Lower lobe of right lung (tissue), 2 donors: ENCODE results near the gene TLR5. TPM values are rescaled to one million over a fixed set of nuclear protein-coding genes. Genes with fewer than 3 reads are reported as not detected.

Source experiments
- ATAC-seq, 2 donors: fragments of 200-7000 bp; cut with Tn5 transposase; one replicate each; pipeline ENCODE4 v1.9.1; 2020 to 2022; ENCODE audit warnings: mild to moderate bottlenecking in 2 of 2, moderate library complexity in 2 of 2
- DNase-seq: peaks from one replicate; pipeline ENCODE4 v3.0.0-alpha.2; 2020
- H3K27ac ChIP-seq: fragments of 200-600 bp; one replicate; pipeline ENCODE4 v1.8.0; 2022
- H3K27me3 ChIP-seq: fragments of 200-600 bp; one replicate; pipeline ENCODE4 v1.8.0; 2022; ENCODE audit warnings: low read depth
- H3K36me3 ChIP-seq: fragments of 200-600 bp; one replicate; pipeline ENCODE4 v1.8.0; 2022; ENCODE audit warnings: mild to moderate bottlenecking
- H3K4me1 ChIP-seq: fragments of 200-600 bp; one replicate; pipeline ENCODE4 v1.8.0; 2022
- H3K4me3 ChIP-seq: fragments of 200-600 bp; one replicate; pipeline ENCODE4 v1.8.0; 2022; ENCODE audit warnings: mild to moderate bottlenecking
- H3K9me3 ChIP-seq: fragments of 200-600 bp; one replicate; pipeline ENCODE4 v1.8.0; 2022
- intact Hi-C: fragments of 100-400 bp; cut with DNase I; formaldehyde crosslinking; loops from one replicate; pipeline ENCODE4 v1.11.0; 2022
- total RNA-seq: library from RNA; stranded (reverse); fragmentation: NEBNext Ultra II Directional; extraction: Animal tissue kit (Norgen Biotek cat#: 25700); gene quantifications from one replicate; pipeline ENCODE4 v1.2.1, GENCODE V29; 2021
- TF ChIP-seq, protein P1 (sequence below): fragments of 200-600 bp; IDR thresholded peaks from one replicate; pipeline ENCODE4 v1.8.0; 2022; ENCODE audit warnings: antibody characterized with exemption, mild to moderate bottlenecking
- donor health status: DM: no; HTN: yes; CAD: no; lungs with severe emphysema.

Gene TLR5
- total RNA-seq, 1 donor from 2014 or later: 26.6 TPM

DNA sequence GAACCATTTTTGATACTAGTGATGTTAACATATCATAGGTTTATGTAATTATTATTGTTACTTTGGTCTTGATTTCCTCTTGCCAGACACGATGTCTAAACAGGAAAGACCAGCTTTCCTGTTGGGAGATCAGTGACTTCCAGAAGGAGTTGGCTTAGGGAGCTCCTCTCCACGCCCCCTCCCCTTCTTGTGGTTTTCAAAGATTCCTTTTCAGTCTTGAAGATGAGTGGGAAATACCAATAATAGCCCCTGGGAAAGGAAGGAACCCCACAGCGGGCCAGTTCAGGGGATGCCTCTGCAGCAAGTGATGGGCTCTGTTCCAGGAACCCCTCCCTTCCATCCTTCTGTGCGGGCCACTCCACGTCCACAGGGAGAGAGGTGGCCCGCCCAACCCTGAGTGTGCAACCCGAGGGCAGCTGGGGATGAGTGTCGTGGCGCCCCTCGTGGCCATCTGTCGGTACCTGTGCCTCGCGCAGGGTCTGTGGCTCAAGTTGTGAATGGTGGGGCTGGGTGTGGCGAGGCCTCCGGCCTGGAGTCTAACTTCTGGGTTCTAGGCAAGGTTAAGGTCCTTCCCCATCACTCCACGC lies 65.7 kb downstream of the TLR5 start:
- H3K27me3 ChIP-seq: no peaks in the 10 kb centered on the region
- ATAC-seq (no peak), DNase-seq (no peak)
- no peak overlapping the region for H3K4me3 ChIP-seq
- intact Hi-C loops: no loop called here
- no peaks in the 10 kb centered on the region for H3K36me3 ChIP-seq
- H3K27ac ChIP-seq: peak overlapping the region; percentile 69
- no peaks in the 10 kb centered on the region for H3K9me3 ChIP-seq
- H3K4me1 ChIP-seq: peaks cover 37% of the 10 kb centered on the region
- TF ChIP-seq, protein P1, sequence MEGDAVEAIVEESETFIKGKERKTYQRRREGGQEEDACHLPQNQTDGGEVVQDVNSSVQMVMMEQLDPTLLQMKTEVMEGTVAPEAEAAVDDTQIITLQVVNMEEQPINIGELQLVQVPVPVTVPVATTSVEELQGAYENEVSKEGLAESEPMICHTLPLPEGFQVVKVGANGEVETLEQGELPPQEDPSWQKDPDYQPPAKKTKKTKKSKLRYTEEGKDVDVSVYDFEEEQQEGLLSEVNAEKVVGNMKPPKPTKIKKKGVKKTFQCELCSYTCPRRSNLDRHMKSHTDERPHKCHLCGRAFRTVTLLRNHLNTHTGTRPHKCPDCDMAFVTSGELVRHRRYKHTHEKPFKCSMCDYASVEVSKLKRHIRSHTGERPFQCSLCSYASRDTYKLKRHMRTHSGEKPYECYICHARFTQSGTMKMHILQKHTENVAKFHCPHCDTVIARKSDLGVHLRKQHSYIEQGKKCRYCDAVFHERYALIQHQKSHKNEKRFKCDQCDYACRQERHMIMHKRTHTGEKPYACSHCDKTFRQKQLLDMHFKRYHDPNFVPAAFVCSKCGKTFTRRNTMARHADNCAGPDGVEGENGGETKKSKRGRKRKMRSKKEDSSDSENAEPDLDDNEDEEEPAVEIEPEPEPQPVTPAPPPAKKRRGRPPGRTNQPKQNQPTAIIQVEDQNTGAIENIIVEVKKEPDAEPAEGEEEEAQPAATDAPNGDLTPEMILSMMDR: peak; percentile 54

DNA sequence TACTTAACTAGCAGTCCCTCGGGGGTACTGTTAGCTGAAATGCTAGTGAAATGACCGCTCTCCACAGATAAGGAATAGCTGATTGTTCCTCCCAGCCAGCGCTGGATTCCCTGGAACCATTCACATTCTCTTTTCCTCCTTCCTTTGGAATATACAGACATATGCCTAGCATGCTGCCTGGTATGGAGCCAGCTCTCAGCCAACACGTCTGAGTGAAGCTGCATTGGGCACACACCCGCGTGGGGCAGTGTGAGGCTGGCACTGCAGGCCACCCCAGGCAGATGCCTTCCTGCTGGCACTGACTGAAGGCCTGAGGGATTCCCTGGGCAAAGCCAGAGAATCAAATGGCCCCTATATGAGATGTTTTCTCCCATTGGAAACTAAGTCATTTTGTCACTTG lies 66.7 kb downstream of the TLR5 start:
- no peak for DNase-seq
- peak overlapping the region; percentile 12 for H3K27ac ChIP-seq
- intact Hi-C loops: no loop called here

DNA sequence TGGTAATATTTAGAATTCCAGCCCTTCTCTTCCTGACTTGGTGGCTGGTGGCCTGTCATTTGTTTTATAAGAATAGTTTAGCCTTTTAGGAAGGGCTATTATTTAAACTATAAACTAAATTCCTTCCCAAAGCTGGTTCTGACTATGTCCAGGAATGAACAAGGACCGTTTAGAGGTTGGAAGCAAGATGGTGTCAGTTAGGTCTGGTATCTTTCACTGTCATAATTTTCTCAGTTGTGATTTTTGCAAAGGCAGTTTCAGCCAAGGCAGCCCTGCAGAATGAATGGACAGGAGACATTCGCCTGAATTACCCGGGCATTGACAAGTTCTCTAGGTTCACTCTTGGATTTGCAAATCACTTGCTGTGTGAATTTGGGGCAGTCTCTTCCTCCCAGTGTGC lies 67.2 kb downstream of the TLR5 start:
- ATAC-seq (no peak), DNase-seq (no peak)
- Histone ChIP-seq H3K36me3 (no peaks in the 10 kb centered on the region), H3K27ac (no peak overlapping the region), H3K4me3 (no peak overlapping the region), H3K27me3 (no peaks in the 10 kb centered on the region), H3K4me1 (peaks cover 28% of the 10 kb centered on the region), H3K9me3 (no peaks in the 10 kb centered on the region)
- TF ChIP-seq, protein P1: no peak
- intact Hi-C loops: no loop called here

More for the DNA sequence above, 66.7 kb downstream of the TLR5 start:
- no peaks in the 10 kb centered on the region for H3K36me3 ChIP-seq
- no peak overlapping the region for H3K4me3 ChIP-seq
- no peaks in the 10 kb centered on the region for H3K9me3 ChIP-seq
- TF ChIP-seq, protein P1: no peak
- H3K4me1 ChIP-seq: peaks cover 33% of the 10 kb centered on the region
- no peaks in the 10 kb centered on the region for H3K27me3 ChIP-seq
- ATAC-seq: no peak

DNA sequence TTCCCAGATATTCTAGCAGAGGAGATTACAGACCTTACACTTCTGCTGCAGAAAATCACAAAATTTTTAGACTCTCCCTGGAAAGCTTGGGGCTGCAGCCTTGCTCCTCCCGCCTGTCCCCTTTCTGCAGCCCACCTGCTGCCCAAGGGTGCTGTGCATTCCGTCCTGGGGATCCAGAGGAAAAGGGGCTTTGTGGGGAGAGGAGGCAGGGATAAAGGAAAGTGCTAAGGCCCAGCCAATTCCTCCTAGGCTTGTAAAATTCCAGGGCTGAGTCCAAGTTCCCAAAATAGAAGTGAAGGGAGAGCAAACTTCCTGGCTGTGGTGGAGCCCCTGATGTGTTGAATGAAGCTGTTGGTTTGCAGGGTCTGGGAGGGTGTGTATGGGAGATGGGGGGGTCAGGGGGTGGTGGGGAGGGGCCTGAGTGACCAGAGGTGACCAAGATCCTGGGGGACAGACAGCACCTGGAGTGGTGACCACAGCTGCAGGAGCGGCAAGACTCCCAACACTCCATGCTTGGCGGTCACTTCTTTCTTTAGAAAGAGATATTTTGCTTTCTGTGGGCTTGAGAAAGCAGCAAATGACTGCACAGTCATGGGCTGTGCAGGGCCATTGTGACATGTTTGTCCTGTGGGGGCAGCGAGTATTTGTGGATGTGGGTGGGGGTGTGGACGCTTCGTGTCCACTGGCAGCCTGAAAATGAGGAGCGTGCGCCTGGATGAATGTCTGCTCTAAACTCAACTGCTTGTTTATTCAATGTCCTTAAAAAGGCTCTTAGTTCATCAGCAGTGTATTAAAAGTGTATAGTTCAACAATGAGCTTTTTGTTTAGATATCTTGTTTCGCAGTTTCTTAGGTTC lies 68.4 kb downstream of the TLR5 start:
- H3K4me3 ChIP-seq: no peak overlapping the region
- H3K9me3 ChIP-seq: no peaks in the 10 kb centered on the region
- H3K36me3 ChIP-seq: no peaks in the 10 kb centered on the region
- no peak for DNase-seq
- peaks cover 28% of the 10 kb centered on the region for H3K4me1 ChIP-seq
- ATAC-seq: peak; percentile 29 to 65
- intact Hi-C loops: no loop called here
- TF ChIP-seq, protein P1: no peak
- H3K27ac ChIP-seq: peak overlapping the region; percentile 41
- H3K27me3 ChIP-seq: no peaks in the 10 kb centered on the region

DNA sequence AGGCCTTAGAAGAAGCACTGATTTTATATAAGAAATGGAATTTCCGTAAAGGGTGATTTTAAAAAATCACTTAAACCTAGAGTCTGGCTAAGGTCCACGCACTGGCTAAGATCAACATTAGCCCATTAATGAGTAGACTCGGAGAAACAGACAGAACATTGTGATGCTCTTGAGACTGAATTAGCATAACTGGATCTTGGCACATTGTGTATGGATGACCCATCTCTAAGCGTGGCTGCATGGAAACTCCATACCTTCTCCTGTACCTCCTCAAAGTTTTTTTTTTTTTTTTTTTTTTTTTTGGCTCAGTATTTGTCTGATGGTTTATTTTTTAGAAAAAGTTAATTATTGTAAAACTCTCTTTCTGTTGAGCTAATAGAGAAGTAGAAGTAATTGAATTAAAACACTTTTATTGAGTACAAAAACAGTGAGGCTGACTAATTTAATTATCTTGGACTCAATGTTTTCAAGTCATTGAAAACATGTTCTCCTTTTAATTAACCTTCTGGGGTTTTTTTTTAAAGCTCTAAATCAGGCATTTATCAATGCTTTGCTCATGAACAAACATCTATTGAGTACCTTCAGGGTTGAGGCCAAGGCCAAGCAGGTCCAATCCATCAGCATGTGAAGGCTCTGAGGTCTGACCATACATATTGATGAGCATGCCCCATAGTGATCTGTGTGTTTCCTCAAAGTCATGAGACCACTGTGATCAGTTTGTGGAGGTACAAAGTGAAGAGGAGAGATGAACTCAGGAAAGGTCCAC lies 74.0 kb downstream of the TLR5 start:
- Histone ChIP-seq H3K4me3 (no peak overlapping the region), H3K36me3 (no peaks in the 10 kb centered on the region), H3K27ac (no peak overlapping the region), H3K4me1 (no peaks in the 10 kb centered on the region), H3K27me3 (no peaks in the 10 kb centered on the region), H3K9me3 (no peaks in the 10 kb centered on the region)
- intact Hi-C loops: no loop called here
- TF ChIP-seq, protein P1: no peak
- ATAC-seq: no peak
- DNase-seq: no peak
